GM10248 (cell line): ENCODE measurements around the gene ORM2.

Experiments used
- CTCF ChIA-PET: fragments of 300-600 bp; sonication (Branson Sonifier 250); formaldehyde crosslinking; extraction: SDS; loops from one replicate; lab custom pipeline; 2021; ENCODE audit warnings: antibody characterized with exemption; lab: Yijun Ruan, JAX
- POLR2A ChIA-PET: fragments of 350-650 bp; sonication (Branson Sonifier 250); formaldehyde crosslinking; extraction: SDS; loops from one replicate; lab custom pipeline; 2020; ENCODE audit warnings: antibody characterized with exemption; lab: Yijun Ruan, JAX
- DNase-seq: peaks from one replicate; pipeline ENCODE4 v3.0.0; 2012; ENCODE audit errors: extremely low spot score
- TF ChIP-seq, protein P1 (sequence below): IDR thresholded peaks from 2 replicates; pipeline ENCODE4 v1.5.1; 2012; ENCODE audit warnings: mild to moderate bottlenecking, low read depth; ENCODE audit errors: extremely low read depth, missing control alignments, control extremely low read depth

Gene ORM2

DNA sequence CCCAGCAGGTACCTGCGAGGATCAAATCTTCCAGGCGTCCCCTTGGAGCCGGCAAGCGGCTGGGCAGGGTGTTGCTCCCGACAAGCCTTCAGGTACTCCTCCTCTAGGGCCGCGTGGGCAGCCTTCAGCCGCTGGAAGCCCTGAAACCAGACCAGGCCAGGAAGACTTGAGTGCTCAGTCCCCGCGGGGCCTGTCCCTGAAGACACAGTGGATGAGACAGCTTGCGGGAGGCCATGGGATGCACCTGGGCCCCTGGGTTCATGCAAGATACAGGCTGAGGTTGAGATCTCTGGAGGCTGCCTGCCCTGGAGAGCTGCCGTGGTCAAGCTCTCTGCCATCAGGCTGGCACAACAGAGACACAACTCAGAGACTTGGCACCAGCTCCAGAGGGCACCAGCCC lies 32.7 kb downstream of the ORM2 start:
- ChIA-PET CTCF (interaction anchor here (1.0 to 1.1 kb wide), 2 partner anchors 11 to 26 kb away, joined by 3 to 5 read pairs; partner anchors contain the start of gene AKNA), POLR2A (no interaction called here)
- no peak for DNase-seq
- TF ChIP-seq, protein P1, sequence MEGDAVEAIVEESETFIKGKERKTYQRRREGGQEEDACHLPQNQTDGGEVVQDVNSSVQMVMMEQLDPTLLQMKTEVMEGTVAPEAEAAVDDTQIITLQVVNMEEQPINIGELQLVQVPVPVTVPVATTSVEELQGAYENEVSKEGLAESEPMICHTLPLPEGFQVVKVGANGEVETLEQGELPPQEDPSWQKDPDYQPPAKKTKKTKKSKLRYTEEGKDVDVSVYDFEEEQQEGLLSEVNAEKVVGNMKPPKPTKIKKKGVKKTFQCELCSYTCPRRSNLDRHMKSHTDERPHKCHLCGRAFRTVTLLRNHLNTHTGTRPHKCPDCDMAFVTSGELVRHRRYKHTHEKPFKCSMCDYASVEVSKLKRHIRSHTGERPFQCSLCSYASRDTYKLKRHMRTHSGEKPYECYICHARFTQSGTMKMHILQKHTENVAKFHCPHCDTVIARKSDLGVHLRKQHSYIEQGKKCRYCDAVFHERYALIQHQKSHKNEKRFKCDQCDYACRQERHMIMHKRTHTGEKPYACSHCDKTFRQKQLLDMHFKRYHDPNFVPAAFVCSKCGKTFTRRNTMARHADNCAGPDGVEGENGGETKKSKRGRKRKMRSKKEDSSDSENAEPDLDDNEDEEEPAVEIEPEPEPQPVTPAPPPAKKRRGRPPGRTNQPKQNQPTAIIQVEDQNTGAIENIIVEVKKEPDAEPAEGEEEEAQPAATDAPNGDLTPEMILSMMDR = no peak

DNA sequence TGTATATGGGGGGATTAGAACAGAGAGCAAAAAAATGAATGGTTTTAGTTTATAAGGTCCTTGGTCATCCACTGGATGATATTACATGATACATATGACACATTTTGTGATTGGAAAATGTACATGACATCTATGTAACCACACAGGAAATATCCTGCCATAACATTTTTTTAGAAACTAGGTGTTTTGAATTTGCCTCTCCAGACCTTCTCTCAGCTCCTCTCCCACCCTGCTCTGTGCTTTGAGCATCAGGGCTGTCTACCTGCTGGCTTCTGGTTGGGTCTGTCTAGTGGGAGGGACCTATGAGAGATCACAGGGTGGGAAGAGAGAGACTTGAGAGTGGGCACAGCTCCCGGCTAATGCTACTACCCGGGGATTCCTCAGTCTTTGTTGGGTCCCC lies 33.8 kb downstream of the ORM2 start:
- no peak for DNase-seq
- CTCF ChIA-PET = interaction anchor here (1.1 to 2.3 kb wide), 2 partner anchors 8 to 25 kb away, joined by 5 read pairs; partner anchors contain the start of gene AKNA
- POLR2A ChIA-PET = no interaction called here

DNA sequence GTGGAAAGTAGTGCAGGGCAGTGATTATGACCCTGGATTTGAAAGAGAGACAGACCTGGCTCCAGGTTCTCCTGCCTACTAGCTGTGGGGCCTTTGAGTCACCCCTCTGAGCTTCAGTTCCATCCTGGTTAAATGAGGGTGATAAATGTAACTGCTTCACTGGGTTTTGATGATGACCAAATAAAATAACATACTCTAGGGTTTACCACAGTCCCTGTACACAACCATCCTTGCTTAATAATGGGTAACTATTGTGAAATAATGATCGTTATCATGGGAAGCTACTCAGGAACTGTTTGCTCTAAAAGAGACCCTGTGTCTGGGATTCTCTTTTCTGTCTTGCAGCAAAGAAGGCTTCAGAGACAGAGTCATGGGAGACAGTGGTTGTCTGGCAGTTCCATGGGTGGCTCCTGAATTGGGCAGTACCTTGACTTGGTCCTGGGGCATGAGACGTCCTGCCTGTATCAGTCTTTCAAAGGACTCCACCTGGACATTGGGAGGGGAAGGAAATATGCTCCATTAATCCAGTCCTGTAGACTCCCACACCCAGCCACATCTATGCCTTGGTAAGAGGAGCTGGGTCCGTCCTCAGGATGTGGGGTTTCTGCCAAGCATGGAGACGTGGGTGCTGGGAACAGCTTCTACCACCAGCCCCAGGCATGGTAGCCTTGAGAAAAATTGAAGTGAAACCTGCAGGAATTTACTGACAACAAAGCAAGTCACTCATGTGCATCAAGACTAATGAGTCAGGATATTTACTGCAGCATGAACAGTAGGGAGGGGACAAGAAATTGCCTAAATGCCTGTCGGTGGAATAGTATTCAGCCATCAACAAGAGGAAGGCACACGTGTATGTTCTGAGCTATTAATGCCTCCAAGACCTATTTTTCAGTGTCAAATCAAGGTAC lies 34.7 kb downstream of the ORM2 start:
- POLR2A ChIA-PET = interaction anchor here (0.7 kb wide), 1 partner anchor 14 kb away, joined by 3 read pairs; no protein-coding TSS in a partner anchor
- no peak for DNase-seq
- TF ChIP-seq, protein P1 = no peak
- CTCF ChIA-PET = interaction anchor here (1.1 to 2.3 kb wide), 6 partner anchors 8 to 26 kb away, joined by 3 to 7 read pairs (median 4); no protein-coding TSS in a partner anchor

More for the DNA sequence above, 33.8 kb downstream of the ORM2 start:
- TF ChIP-seq, protein P1 = no peak

DNA sequence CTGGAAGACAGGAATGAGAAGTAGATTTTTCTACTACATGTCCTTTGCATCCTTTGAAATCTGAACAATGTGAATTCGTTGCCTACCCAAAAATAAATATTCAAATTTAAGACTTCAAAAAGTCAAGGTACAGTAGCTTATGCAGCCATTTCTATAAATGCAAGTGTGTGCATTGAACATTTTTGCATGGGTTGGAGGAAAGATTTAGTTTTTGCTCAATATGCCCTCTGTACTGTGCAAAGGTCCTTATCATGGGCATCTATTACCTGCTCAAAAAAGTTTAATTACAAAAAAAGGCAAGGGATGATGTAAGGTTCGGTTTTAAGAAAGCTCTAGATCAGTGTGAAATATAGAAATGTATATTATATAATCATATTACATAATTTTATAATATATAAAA lies 35.5 kb downstream of the ORM2 start:
- ChIA-PET POLR2A (no interaction called here), CTCF (interaction anchor here (0.9 to 2.3 kb wide), 8 partner anchors 9 to 41 kb away, joined by 3 to 7 read pairs (median 4); partner anchors contain the start of gene AKNA)
- DNase-seq = no peak
- TF ChIP-seq, protein P1 = no peak

DNA sequence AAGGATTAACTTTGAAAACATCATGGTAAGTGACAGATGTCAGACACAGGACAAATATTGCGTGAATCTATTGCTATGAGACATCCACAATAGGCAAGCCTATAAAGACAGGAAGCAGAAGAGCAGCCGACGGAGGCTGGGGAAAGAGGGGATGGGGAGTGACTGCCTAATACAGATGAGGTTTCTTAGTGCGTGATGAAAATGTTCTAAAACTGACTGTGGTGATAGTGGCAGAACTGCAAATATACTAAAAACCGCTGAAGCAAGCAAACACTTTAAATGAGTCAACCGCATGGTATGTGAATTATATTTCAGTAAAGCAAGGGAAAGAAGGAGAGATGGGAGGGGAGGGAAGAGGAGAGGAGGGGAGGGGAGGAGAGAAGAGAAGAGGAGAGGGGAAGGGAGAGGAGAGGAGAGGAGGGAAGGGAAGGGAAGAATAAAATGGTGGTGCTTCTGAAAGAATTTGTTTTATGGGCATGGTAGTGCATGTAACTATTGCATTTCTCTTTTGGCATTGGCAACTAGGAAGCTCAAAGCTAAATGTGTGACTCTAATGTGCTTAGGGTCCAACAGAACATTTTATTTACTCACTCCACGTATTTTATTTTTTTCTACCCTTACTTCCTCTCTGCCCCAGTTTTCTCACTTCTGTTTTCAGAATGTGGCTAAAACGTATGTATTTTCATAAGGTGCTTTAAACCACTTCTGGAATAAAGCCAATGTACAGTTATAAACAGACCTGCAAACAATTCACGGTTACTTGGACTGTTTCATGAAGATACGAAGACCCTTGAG lies 36.9 kb downstream of the ORM2 start:
- POLR2A ChIA-PET = interaction anchor here (1.5 kb wide), 1 partner anchor 19 kb away, joined by 4 read pairs; no protein-coding TSS in a partner anchor
- TF ChIP-seq, protein P1 = no peak
- DNase-seq = peak; percentile 48
- CTCF ChIA-PET = interaction anchor here (1.0 to 9.0 kb wide), 9 partner anchors 10 to 287 kb away, joined by 3 to 100 read pairs (median 4); partner anchors contain the start of gene AKNA
